ENCODE results near the gene SSU72.
"Not testable (repeated sequence)": the region's sequence is repeated elsewhere in the genome, so short reads cannot be mapped to it uniquely, and the experiment has no call there.

SSU72 gene

DNA sequence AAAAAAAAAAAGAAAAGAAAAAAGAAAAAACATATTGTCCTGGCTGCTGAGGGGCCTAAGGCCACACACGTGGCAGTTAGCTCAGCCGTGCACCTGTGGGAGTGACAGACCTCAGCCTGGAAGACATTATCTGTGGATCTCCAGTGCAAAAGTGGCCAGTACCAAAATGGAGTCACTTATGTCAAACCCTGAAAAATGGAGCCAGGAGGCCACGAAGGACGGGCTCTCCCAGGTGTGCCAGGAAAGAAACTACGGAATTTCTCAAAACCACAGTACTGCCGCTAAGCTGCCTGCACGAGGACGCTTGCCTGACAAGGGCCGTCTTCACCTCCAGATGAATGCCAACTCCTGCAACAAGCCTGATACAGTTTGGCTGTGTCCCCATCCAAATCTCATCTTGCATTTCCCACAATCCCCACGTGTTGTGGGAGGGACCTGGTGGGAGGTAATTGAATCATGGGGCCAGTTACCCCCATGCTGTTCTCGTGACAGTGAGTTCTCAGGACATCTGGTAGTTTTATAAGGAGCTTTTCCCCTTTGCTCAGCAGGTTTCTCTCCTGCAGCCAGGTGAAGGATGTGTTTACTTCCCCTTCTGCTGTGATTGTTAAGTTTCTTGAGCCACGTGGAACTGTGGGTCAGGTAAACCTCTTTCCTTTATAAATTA, 35.3 kb upstream of the SSU72 start:
- no peak for DNase-seq

DNA sequence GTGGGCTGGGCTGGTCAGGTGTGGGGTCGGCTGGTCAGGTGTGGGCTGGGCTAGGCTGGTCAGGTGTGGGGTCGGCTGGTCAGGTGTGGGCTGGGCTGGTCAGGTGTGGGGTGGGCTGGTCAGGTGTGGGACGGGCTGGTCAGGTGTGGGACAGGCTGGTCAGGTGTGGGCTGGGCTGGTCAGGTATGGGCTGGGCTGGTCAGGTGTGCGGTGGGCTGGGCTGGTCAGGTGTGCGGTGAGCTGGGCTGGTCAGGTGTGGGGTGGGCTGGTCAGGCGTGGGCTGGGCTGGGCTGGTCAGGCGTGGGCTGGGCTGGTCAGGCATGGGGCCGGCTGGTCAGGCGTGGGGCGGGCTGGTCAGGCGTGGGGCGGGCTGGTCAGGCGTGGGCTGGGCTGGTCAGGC, 31.6 kb upstream of the SSU72 start:
- DNase-seq = no peak

DNA sequence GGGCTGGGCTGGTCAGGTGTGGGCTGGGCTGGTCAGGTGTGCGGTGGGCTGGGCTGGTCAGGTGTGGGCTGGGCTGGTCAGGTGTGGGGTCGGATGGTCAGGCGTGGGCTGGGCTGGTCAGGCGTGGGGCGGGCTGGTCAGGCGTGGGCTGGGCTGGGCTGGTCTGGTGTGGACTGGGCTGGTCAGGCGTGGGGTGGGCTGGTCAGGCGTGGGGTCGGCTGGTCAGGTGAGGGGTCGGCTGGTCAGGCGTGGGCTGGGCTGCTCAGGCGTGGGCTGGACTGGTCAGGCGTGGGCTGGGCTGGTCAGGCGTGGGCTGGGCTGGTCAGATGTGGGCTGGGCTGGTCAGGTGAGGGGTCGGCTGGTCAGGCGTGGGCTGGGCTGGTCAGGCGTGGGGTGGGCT, 31.1 kb upstream of the SSU72 start:
- DNase-seq = no peak

DNA sequence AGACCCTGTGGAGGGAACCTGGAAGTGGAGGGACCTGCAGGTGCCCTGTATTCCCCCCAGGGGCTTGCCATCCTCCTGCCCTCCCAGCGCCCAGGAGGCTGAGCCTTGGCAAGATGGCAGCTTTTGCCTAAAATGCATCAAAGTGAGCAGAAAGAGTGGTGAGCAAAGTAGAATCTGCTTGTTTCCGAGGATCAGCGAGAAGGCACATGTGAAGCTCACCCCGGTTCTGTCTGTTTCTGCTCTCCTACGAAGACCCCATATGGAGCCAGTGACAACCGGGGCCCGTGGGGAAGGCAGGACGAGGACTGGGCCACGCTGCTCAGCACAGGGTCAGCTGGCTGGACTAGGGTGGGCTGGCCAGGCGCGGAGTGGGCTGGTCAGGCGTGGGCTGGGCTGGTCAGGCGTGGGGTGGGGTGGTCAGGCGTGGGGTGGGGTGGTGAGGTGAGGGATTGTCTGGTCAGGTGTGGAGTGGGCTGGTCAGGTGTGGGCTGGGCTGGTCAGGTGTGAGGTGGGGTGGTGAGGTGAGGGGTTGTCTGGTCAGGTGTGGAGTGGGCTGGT, 30.4 kb upstream of the SSU72 start:
- no peak for DNase-seq

DNA sequence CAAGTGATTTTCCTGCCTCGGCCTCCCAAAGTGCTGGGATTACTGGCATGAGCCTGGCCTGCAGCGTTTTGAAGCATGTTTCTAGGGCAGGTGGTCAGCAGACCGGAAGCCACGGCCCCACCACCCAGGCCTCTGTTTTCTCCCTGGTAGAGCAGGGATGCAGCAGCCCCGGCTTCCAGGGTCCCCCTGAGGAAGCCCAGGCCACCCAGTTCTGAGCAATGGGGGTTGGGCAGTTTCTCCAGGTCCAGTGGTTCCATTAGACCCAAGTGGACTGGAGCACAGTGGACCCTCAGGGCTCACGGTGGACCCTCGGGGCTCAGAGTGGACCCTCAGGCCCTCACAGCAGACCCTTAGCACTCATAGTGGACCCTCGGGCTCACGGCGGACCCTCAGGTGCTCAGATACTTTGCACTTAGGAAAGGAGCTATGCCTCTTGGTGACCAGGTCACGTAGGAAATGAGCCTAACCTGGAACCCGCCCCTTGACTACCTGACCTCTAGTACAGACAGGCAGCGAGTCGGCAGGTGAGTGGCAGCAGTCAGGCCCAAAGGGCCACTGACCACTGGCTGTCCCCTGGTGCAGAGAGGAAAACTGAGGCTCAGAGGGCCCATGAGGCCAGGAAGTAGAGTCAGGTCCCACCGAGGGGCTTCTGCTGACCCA, 29.8 kb upstream of the SSU72 start:
- no peak for DNase-seq

DNA sequence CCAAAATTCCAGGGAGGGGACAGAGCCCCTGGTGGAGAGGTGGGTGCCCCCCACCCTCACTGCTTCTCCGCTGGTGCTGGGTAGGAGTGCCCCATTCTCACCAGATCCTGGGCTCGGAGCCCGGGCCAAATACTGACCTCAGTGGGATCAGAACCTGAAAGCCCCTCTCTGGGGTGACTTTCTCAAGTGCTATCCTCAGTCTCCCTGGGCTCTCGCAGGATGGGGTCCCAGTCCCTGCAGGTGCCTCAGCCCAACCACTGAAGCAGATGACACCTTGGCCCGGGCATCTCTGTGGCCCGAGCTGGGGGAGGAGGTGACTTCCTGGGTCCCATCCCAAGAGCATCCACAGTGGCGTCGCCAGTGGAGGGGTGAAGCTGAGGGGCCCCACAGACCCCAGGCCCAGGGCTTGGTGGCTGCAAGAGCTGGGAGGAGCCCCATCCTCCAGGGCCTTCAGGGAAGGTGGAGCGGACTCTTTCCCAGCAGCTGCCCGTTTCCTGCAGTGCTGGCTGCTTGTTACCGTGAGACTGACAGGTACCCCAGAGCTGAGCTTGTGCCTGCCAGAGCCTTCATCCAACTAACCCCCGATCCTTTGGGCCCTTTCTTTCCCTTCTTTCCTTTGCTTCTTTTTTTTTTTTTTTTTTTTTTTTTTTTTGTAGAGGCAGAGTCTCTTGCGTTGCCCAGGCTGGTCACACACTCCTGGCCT, 29.2 kb upstream of the SSU72 start:
- DNase-seq = no peak

DNA sequence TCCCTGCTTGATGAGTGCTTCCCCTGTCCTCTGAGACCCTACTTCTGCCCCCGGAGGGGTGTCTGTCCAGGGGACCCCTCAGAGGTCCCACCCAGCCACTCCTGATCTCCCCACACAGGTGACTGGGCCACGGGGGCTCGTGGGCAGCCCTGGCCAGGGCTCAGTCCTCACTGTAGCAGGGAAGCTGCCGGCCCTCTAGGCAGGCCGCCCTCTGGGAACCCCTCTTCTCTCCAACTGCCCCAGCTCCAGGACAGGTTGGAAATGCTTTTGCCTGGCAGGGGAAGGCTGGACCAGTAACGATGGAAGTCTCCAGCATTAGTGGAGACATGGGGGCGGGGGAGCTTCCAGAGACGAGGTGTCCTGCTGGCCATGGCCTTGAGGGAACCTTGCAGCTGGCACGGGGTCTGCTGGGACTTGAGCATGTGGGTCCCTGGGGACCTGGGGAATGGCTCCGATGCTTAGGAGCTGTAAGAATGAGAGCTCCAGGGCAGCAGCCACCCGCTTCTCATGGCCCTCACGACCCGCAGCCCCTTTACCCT, 28.4 kb upstream of the SSU72 start:
- no peak for DNase-seq

DNA sequence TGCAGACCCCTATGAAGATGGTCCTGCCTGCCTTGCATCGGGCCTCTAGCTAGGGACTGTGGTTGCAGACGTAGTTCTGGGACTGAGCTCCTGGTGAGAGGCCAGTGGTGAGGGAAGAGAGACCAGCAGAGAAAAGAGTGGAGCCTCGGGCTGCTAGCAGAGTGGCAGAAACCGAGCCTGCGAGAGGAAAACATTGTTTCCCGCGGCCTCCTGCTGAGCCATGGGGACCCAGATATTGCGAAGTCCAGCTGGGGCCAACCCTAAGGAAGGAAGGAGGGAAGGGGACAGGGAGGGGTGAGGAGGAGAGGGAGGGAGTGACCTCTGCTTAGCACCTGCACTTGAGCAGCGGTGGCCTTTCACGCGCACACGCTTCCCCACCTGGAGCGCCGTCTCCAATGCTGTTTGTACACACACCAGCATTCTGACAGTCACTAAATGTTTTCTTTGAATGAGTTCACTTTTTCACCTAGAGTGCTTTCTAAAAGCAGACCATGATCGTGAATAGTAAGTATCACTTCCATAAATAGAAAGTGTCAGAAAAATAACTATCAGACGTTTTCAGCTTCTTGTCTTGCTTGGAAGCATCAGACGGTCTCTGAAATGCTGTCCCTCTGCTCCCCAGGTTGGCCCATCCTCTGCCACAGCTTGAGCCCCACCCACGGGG, 27.8 kb upstream of the SSU72 start:
- no peak for DNase-seq

DNA sequence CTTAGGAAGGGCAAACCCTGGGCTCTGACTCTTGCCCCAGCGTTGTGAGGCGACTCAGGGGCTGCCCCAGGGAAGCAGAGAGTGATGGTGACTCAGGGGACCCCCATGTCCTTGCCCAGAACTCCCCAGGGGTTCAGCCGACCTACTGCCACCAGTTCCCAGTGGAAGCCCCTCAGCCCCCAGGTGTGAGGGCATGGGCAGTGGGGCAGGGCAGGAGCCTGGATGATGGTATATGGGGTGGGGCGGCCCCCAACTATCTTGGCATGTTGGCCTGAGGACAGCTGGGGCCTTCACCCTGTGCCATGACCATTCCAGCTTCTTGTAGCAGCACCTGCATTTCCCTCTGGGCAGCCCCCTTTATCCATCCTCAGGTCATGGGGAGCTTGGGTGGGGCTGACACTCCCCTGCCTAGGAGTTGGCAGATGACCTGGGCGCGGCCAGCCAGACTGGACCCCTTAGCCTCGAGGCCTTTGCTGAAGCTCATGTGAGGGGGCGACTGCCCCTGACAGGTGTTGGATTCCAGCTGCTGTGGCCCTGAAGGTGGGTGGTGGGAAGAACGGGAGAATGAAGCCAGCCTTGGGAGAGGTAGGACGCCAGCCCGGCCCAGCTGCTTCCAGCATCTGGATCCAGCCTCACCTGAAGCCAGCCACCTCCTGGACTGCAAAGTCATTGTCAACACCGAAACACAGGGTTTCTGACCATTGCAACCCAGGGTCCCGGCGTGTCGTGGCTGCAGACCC, 27.1 kb upstream of the SSU72 start:
- no peak for DNase-seq

DNA sequence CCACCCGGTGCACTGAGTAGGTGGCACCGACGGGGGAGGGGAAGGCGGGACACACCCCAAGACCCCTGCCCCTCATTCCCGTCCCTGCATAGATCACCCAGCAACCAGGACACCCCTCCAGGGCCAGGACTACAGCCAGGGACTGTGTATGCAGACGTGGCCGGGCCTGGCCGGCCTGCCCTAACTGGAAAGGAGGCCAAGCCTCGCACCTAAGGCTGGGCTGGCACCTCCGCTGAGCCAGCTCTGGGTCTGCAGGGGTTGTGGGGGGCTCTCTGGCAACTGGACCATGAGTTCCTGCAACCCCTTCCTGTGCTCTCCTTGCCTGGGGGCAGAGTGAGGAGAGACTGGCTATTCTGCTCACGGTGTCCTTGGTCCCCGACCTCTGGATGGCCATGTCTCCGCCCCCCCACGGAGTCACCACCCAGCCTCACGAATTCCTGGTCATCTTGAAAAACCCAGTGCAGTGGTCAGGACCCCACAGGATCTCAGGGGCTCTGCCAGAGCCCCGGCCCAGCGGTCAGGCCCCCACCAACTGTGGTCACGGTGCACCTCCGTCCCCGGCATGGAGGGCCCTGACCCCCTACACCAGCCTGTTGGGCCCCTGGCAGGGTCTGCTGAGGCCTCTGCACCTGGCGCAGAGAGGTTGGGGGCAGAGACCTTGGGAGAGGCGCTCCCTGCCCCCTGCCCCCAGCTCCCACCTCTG, 26.3 kb upstream of the SSU72 start:
- no peak for DNase-seq

DNA sequence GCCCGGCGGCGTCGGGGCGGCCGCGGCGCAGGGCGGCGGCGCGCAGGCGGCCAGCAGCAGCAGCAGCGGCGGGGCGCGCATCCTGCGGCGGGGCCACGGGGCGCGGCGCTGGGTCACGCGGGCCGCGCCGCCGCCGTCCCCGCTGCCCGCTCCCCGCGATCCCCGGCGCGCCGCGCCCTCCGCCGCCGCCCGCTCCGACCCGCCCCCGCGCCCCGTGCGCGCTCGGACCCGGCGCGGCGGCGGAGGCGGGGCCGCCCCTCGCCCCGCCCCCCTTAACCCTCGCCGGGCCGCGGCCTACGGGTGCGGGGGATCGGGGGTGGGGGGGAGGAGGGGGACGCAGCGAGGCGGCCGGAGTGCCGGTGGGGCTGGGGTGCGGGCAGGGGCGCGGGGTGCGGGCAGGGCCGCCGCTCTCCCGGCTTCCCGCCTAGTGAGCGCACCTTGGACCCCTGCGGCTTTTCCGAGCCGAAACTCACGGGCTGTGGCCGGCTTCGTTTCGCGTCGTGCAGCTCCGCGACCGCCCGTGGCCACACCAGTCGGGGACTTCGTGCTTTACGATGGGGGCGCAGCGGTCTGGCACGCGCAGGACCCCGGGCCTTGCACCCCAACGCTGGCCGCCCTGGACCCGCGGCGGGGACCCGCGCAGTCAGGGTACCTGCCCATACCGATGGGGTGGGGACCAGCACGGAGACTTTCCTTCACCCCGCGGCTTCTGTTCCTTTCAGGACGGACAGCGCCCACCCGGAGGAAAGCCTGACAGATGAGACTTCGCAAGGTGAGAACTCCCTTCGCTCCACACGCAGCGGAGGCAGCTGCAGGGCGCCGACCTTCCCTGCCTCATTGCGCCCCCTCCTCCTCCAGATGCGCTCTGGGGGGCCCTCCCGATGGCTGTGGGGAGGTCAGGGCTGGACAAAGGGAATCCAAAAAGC, 25.5 kb upstream of the SSU72 start, which contains the start of gene FNDC10:
Gene FNDC10, minus strand, starts transcription at position 201 of the 926 bp plus-strand sequence. Its CDS starts 120 bp downstream, at position 81.
- no peak for DNase-seq

DNA sequence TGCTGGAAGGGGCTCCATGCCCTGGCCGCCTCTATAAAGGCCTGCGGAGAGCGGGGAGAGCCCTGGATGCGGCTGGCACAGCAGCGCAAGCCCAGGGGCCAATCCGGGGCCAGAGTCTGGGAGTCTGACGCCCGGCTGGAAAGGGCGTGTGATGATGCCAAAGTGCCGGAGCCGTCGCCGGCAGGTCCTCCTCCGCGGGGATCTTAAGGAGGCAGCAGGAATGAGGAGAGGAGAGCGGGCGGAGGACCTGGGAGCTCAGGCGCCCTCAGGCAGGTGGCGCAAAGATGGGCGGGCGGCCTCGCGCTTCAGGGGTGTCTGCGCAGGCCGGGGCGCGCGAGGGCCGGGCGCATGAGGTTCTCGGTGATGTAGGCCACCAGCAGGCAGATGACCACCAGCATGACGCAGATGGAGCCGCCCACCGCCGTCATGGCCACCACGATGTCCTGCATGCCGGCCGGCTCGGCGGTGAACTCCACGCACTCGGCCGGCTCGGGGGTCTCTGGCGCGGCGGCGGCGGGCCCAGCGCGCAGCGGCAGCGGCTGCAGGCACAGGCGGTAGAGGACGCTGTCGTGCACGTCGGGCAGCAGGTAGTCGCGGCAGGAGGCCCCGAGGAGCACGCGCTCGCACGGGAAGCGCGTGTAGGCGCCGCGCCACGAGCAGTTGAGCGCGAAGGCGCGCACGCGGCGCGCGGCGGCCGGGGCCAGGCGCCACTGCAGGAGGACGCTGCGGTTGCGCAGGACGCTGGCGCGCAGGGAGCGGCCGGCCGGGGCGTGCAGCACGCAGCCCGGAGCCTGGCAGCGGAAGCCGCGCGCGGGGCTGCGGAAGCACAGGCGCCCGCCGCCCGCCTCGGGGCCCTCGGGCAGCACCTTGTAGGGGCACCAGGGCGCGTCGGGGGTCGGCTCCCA, 24.6 kb upstream of the SSU72 start:
- peak; percentile 63 for DNase-seq

DNA sequence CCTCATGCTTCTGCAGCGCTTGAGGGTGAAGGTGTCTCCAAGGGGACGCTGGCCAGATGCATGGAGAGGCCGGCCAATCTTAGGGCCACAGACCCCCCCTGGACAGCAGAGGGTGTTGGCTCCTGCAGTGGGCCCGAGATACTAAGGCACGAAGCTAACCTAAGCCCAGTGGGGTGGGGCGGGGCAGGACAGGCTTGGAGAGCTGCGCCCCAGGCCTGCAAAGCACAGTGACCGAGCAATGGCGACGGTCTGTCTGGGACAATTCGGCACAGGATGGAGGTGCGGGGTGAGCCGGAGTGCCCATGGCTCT, 24.0 kb upstream of the SSU72 start:
- DNase-seq = no peak

DNA sequence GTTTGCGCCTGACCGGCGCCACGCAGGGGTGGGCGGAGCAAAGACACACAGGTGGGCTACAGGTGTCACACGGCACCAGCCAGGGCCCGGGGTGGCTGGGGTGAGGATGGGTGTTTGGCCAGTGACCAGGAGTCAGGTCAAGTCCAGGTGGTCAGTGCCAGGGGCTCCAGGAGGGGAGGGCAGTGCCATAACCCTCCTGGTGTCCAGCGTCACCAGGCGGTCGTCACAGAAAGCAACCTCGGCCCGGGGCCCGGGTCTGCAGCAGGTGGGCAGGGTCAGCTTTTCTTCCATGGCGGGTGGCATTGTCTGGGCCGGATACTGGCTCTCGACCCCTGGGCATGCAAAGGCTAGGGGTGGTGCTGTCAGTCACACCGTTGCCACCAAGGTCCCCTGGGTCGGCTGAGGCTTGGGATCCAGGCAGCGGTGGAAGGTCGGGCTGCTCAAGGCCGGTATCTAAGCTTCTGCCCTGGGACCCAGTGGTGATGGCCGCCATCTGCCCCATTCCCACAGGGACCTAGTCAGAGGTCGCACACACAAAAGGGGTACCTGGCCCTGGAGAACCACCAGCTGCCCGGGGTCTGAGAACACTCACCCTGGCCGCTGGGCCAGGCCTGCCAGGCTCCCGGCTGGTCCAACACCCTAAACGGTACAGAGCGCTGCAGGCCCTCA, 23.5 kb upstream of the SSU72 start:
- DNase-seq = no peak

DNA sequence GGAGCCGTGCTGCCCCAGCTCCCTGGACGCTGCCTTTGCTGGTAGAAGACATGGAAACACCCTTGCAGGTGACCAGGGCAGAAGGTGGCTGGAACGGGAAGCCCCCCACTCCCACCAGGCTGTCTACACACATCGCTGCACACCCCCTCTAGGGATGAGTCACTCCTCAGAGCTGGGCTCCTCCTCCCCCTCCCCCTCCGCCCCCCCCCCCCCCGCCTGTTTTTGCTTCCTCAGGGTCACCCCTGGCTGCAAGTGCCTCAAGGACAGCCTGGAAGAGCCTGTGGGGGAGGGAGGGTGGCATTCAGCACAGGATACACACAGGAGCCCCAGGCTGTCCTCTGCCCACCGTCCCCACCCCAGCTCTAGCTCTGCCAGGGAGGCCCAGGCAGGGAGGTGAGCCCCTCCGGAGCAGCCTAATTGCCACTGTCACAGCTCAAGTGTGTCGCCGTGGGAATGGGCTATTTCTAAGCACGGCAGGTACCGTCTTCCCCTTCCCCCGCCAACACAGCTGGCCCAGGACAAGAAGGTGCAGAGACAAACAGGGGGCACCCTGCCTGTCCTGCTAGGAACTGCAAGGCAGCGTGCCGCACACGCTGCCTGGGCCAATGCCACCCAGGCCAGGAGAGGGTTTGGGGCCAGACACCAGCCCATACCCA, 22.7 kb upstream of the SSU72 start:
- no peak for DNase-seq

DNA sequence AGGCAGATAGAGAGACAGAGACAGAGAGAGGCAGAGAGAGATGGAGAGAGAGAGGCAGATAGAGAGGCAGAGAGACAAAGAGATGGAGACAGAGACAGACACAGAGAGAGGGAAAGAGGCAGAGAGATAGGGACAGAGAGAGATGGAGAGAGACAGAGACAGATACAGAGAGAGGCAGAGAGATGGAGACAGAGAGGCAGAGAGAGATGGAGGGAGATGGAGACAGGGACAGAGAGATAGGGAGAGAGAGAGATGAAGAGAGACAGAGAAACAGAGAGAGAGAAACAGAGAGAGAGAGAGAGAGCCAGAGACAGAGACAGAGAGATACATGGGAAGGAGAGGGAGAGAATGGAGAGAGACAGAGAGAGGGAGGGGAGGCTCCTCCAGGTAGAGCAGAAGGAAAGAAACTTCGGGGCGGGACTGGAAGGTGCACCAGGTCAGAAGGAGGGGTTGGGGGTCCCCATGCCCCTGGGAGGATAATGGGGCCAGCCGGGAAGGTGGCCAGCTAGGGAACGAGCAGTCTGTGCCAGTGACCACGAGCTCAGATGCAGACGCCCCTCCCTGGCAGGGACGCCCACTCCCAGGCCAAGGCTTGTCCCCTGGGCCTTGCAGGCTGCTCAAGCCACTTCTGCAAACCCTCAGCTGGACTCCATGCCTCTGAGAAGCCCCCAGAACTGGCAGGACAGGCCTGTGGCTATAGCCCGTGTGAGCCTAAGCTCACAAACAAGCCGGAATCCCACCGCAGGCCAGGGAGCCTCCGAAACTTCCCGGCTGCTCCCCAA, 22.0 kb upstream of the SSU72 start:
- DNase-seq = no peak

DNA sequence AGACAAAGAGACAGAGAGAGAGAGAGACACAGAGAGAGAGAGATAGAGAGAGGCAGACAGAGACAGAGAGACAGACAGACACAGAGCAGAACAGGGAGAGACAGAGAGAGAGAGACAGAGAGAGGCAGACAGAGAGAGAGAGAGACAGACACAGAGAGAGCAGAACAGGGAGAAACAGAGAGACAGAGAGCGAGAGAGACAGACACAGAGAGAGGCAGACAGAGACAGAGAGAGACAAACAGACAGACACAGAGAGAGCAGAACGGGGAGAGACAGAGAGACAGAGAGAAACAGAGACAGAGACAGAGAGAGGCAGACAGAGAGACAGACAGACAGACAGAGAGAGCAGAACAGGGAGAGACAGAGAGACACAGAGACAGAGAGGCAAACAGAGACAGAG, 20.7 kb upstream of the SSU72 start:
- DNase-seq = not testable (repeated sequence)
